ENCODE measurements around the gene IQGAP2. TPM values are rescaled to one million over a fixed set of nuclear protein-coding genes. Genes with fewer than 3 reads are reported as not detected.

IQGAP2 gene
- polyA plus RNA-seq, 1 donor (not counting 4 experiments of a cell fraction or from before 2014, with no cell fraction given) = 0.14 TPM

DNA sequence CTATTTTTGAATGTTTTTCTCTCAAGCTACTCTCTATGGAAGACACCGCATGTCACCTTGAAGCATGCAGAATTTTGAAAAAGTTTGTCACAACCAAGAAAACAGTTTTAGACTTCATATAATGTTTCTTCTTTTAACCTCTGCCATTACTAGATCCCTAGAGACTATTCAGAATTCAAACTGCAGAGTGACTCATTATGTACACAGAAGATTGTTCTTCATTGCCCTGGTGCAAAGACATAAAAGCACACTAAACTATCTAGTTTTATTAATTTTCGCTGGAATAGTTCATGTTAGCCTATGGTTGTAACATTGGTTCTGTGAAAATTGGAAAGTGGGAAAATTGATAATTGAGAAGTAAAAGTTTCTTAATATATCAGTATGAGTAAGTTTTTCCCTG lies 201.8 kb downstream of the IQGAP2 start:
- H3K4me1 ChIP-seq (ENCODE audit: control insufficient read depth, extremely low read depth, insufficient read depth, low read length) = no peaks in the 10 kb centered on the region
- peak; percentile 43 for FAIRE-seq
- dilution Hi-C loops (cut with MboI; ENCODE audit: extremely low pct_ligation_motif_present, low sequenced_read_pairs) = no loop called here
- H3K36me3 ChIP-seq (ENCODE audit: control insufficient read depth in 2 of 2, extremely low read depth in 1 of 2, insufficient read depth in 2 of 2, low read length in 2 of 2) = no peaks in the 10 kb centered on the region
- TF ChIP-seq, protein P1, sequence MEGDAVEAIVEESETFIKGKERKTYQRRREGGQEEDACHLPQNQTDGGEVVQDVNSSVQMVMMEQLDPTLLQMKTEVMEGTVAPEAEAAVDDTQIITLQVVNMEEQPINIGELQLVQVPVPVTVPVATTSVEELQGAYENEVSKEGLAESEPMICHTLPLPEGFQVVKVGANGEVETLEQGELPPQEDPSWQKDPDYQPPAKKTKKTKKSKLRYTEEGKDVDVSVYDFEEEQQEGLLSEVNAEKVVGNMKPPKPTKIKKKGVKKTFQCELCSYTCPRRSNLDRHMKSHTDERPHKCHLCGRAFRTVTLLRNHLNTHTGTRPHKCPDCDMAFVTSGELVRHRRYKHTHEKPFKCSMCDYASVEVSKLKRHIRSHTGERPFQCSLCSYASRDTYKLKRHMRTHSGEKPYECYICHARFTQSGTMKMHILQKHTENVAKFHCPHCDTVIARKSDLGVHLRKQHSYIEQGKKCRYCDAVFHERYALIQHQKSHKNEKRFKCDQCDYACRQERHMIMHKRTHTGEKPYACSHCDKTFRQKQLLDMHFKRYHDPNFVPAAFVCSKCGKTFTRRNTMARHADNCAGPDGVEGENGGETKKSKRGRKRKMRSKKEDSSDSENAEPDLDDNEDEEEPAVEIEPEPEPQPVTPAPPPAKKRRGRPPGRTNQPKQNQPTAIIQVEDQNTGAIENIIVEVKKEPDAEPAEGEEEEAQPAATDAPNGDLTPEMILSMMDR (optimal IDR thresholded peaks at IDR 0.05 in 1 of 3, IDR thresholded peaks at IDR 0.05 in 1 of 3, conservative IDR thresholded peaks at IDR 0.05 in 1 of 3; ENCODE audit: extremely low read depth in 1 of 3, insufficient read depth in 2 of 3, low read length in 3 of 3) = no peak
- no peak for TF ChIP-seq EZH2 (IDR thresholded peaks at IDR 0.05; ENCODE audit: low read length)
- no peak for DNase-seq (ENCODE audit: low read depth, low spot score)
- no peaks in the 10 kb centered on the region for H3K9me1 ChIP-seq (ENCODE audit: control insufficient read depth, extremely low read depth, insufficient read depth, low read length)
- H3K27ac ChIP-seq (ENCODE audit: control insufficient read depth, insufficient read depth, low read length) = no peak overlapping the region
- H3K4me2 ChIP-seq (ENCODE audit: control insufficient read depth, extremely low read depth, insufficient read depth, low read depth, low read length) = no peak overlapping the region
- H3K27me3 ChIP-seq (ENCODE audit: control insufficient read depth, extremely low read depth, insufficient read depth, low read length) = no peaks in the 10 kb centered on the region
- H3K9ac ChIP-seq (ENCODE audit: control insufficient read depth, extremely low read depth, insufficient read depth, low read length) = no peak overlapping the region
- no peak overlapping the region for H2AFZ ChIP-seq (ENCODE audit: control insufficient read depth, low read length)
- no peaks in the 10 kb centered on the region for H4K20me1 ChIP-seq (ENCODE audit: control insufficient read depth, extremely low read depth, insufficient read depth, low read length)
- H3K79me2 ChIP-seq (ENCODE audit: control insufficient read depth, insufficient read depth, low read length) = no peaks in the 10 kb centered on the region
- no peak overlapping the region for H3K4me3 ChIP-seq (ENCODE audit: control insufficient read depth in 2 of 3, extremely low read depth in 1 of 3, insufficient read depth in 2 of 3, low read depth in 1 of 3, low read length in 3 of 3)
- no peaks in the 10 kb centered on the region for H3K9me3 ChIP-seq (ENCODE audit: control insufficient read depth, low read depth, low read length)

DNA sequence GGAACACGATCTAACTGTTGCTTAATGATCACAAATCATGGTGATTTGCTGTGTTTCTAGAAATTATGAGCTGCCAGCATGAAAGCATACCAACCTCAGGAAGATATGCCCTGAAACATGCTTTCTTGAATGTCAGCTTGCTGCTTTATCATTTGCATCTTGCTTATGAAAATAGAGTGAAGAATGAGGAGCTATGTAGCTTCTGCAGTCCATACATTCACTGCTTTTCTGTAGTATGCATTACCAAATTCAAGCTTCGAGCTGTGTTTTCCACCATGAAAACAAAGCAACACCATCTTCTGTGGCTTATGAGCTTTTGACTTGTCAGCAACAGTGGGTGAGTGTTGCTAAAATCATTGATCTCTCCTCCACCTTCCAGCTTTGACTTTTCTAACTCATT lies 203.6 kb downstream of the IQGAP2 start:
- dilution Hi-C loops (cut with MboI; ENCODE audit: extremely low pct_ligation_motif_present, low sequenced_read_pairs) = no loop called here
- Histone ChIP-seq H3K27ac (ENCODE audit: control insufficient read depth, insufficient read depth, low read length) (no peak overlapping the region), H3K9ac (ENCODE audit: control insufficient read depth, extremely low read depth, insufficient read depth, low read length) (no peak overlapping the region), H3K4me3 (ENCODE audit: control insufficient read depth in 2 of 3, extremely low read depth in 1 of 3, insufficient read depth in 2 of 3, low read depth in 1 of 3, low read length in 3 of 3) (no peak overlapping the region), H3K4me2 (ENCODE audit: control insufficient read depth, extremely low read depth, insufficient read depth, low read depth, low read length) (no peak overlapping the region), H3K79me2 (ENCODE audit: control insufficient read depth, insufficient read depth, low read length) (no peaks in the 10 kb centered on the region), H3K27me3 (ENCODE audit: control insufficient read depth, extremely low read depth, insufficient read depth, low read length) (no peaks in the 10 kb centered on the region), H3K9me1 (ENCODE audit: control insufficient read depth, extremely low read depth, insufficient read depth, low read length) (no peaks in the 10 kb centered on the region), H3K9me3 (ENCODE audit: control insufficient read depth, low read depth, low read length) (no peaks in the 10 kb centered on the region), H4K20me1 (ENCODE audit: control insufficient read depth, extremely low read depth, insufficient read depth, low read length) (no peaks in the 10 kb centered on the region), H3K36me3 (ENCODE audit: control insufficient read depth in 2 of 2, extremely low read depth in 1 of 2, insufficient read depth in 2 of 2, low read length in 2 of 2) (no peaks in the 10 kb centered on the region), H3K4me1 (ENCODE audit: control insufficient read depth, extremely low read depth, insufficient read depth, low read length) (no peaks in the 10 kb centered on the region), H2AFZ (ENCODE audit: control insufficient read depth, low read length) (no peak overlapping the region)
- FAIRE-seq = no peak
- no peak for DNase-seq (ENCODE audit: low read depth, low spot score)
- TF ChIP-seq, protein P1 (optimal IDR thresholded peaks at IDR 0.05 in 1 of 3, IDR thresholded peaks at IDR 0.05 in 1 of 3, conservative IDR thresholded peaks at IDR 0.05 in 1 of 3; ENCODE audit: extremely low read depth in 1 of 3, insufficient read depth in 2 of 3, low read length in 3 of 3) = no peak

Measured in keratinocyte (primary cell).